ENCODE measurements around the gene STOML2.

STOML2 gene

GRCh38 chr9:35051069-35051967, 51.6 kb downstream of the STOML2 start:
- TF ChIP-seq POLR2A (IDR thresholded peaks at IDR 0.05; ENCODE audit: extremely low read depth, insufficient read length) (no peak), MYC (IDR thresholded peaks at IDR 0.05; ENCODE audit: low read depth, low read length) (no peak)
- TF ChIP-seq, protein P1, sequence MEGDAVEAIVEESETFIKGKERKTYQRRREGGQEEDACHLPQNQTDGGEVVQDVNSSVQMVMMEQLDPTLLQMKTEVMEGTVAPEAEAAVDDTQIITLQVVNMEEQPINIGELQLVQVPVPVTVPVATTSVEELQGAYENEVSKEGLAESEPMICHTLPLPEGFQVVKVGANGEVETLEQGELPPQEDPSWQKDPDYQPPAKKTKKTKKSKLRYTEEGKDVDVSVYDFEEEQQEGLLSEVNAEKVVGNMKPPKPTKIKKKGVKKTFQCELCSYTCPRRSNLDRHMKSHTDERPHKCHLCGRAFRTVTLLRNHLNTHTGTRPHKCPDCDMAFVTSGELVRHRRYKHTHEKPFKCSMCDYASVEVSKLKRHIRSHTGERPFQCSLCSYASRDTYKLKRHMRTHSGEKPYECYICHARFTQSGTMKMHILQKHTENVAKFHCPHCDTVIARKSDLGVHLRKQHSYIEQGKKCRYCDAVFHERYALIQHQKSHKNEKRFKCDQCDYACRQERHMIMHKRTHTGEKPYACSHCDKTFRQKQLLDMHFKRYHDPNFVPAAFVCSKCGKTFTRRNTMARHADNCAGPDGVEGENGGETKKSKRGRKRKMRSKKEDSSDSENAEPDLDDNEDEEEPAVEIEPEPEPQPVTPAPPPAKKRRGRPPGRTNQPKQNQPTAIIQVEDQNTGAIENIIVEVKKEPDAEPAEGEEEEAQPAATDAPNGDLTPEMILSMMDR (IDR thresholded peaks at IDR 0.05; ENCODE audit: low read depth, low read length), result peak; percentile 96
- TF ChIP-seq, protein P2, sequence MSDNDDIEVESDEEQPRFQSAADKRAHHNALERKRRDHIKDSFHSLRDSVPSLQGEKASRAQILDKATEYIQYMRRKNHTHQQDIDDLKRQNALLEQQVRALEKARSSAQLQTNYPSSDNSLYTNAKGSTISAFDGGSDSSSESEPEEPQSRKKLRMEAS (IDR thresholded peaks at IDR 0.05; ENCODE audit: low read depth, low read length), result peak; percentile 74
- DNase-seq (ENCODE audit: low read depth), result peak; percentile 81
- no peak overlapping the region for H3K4me3 ChIP-seq (ENCODE audit: low read depth, low read length)
